ENCODE data around the gene STAT1. TPM values are rescaled to one million over a fixed set of nuclear protein-coding genes. Genes with fewer than 3 reads are reported as not detected.

Gene STAT1
- total and polyA plus RNA-seq, 10 of the 15 experiments (the other 5 are each of a cell fraction or from before 2014, with no cell fraction given): 81.8 to 398 (median 307) TPM

GRCh38 chr2:190979906-190980629 lies 33.9 kb downstream of the STAT1 start:
- no peak for ATAC-seq
- Histone ChIP-seq H3K79me2 (ENCODE audit: control insufficient read depth, insufficient read depth, low read length) (no peaks in the 10 kb centered on the region), H3K9me3 (replicated peaks; ENCODE audit: control insufficient read depth, insufficient read depth, low read length) (no peaks in the 10 kb centered on the region), H3K9ac (ENCODE audit: control insufficient read depth, insufficient read depth, low read length) (no peak overlapping the region), H3K4me3 (no peak overlapping the region), H2AFZ (ENCODE audit: control insufficient read depth, low read depth, low read length) (no peak overlapping the region), H3K4me1 (ENCODE audit: control insufficient read depth, insufficient read depth, low read length) (no peaks in the 10 kb centered on the region), H3K36me3 (ENCODE audit: control insufficient read depth in 2 of 2, insufficient read depth in 2 of 2, low read length in 1 of 2) (peaks cover 52 to 90% of the 10 kb centered on the region in 2 experiments), H3K27ac (ENCODE audit: control insufficient read depth, insufficient read depth) (no peak overlapping the region), H3K27me3 (replicated peaks in 1 of 2; ENCODE audit: control insufficient read depth in 2 of 2, insufficient read depth in 2 of 2, low read length in 1 of 2) (no peaks in the 10 kb centered on the region), H3K4me2 (ENCODE audit: control insufficient read depth, insufficient read depth) (no peak overlapping the region), H4K20me1 (ENCODE audit: control insufficient read depth, insufficient read depth) (peaks cover 11% of the 10 kb centered on the region)
- DNase-seq (ENCODE audit: low read depth, low spot score): no peak
- ChIA-PET POLR2A (interaction anchor here (0.5 to 1.8 kb wide), 3 partner anchors 8 to 281 kb away, joined by 3 to 4 read pairs (median 4); no protein-coding TSS in a partner anchor), CTCF (no interaction called here), SMC1A (ENCODE audit: uncharacterized antibody, unreplicated experiment) (no interaction called here), RAD21 (ENCODE audit: unreplicated experiment) (no interaction called here)
- in situ Hi-C loops (cut with MboI) (no loop called here), intact Hi-C loops (cut with micrococcal nuclease; ENCODE audit: unreplicated experiment) (no loop called here)
- 86% methylated on average over 14 of the region's 14 CpGs for WGBS (ENCODE audit: insufficient coverage, insufficient replicate concordance, low lambda C conversion rate, missing lambda C conversion rate)
- TF ChIP-seq ZNF274 (IDR thresholded peaks at IDR 0.05; ENCODE audit: insufficient read depth, insufficient read length): no peak
- no peak for TF ChIP-seq FOXM1 (IDR thresholded peaks at IDR 0.05; ENCODE audit: low read depth, low read length)
- TF ChIP-seq BACH1 (IDR thresholded peaks at IDR 0.05; ENCODE audit: borderline replicate concordance): no peak
- no peak for TF ChIP-seq NR2F1 (conservative IDR thresholded peaks at IDR 0.05)
- TF ChIP-seq POLR2A (IDR thresholded peaks at IDR 0.05; ENCODE audit: low read depth, low read length): peak; percentile 58
- no peak for TF ChIP-seq ATF7 (IDR thresholded peaks at IDR 0.05; ENCODE audit: low read depth)
- TF ChIP-seq POLR2AphosphoS5 (IDR thresholded peaks at IDR 0.05; ENCODE audit: low read length): peak; percentile 23
- no peak for TF ChIP-seq SREBF1 (IDR thresholded peaks at IDR 0.05; ENCODE audit: low read length)
- no peak for TF ChIP-seq ZNF592 (IDR thresholded peaks at IDR 0.05)
- no peak for FAIRE-seq
- no TSS peak for BruUV-seq (replicated peaks)

All from GM12878 (cell line).